Activated naive CD4-positive, alpha-beta T cell treated with anti-CD3 and anti-CD28 coated beads for 36 hours (primary cell): ENCODE measurements around the gene UBASH3B. TPM values are rescaled to one million over a fixed set of nuclear protein-coding genes. Genes with fewer than 3 reads are reported as not detected.

ENCODE experiments used
- CTCF ChIA-PET: fragments of 350-600 bp; sonication (Branson Sonifier 250); formaldehyde crosslinking; loops from one replicate; lab custom pipeline; 2021; ENCODE audit warnings: antibody characterized with exemption; lab: Charles Lee
- DNase-seq: peaks from one replicate; pipeline ENCODE4 v3.0.0-alpha.2; 2020
- H3K27ac Mint-ChIP-seq: one replicate; pipeline ENCODE4 v1.8.0; 2021; ENCODE audit warnings: mild to moderate bottlenecking, mixed read lengths
- H3K27me3 Mint-ChIP-seq: one replicate; pipeline ENCODE4 v1.8.0; 2021; ENCODE audit warnings: low read depth, mixed read lengths
- H3K36me3 Mint-ChIP-seq: one replicate; pipeline ENCODE4 v1.8.0; 2021; ENCODE audit warnings: low read depth, mixed read lengths
- H3K4me1 Mint-ChIP-seq: one replicate; pipeline ENCODE4 v1.8.0; 2021; ENCODE audit warnings: low read depth, mixed read lengths
- H3K4me3 Mint-ChIP-seq: one replicate; pipeline ENCODE4 v1.8.0; 2021; ENCODE audit warnings: mild to moderate bottlenecking, moderate library complexity, mixed read lengths
- H3K9me3 Mint-ChIP-seq: one replicate; pipeline ENCODE4 v1.8.0; 2021; ENCODE audit warnings: mixed read lengths
- intact Hi-C: fragments of 100-400 bp; cut with micrococcal nuclease; formaldehyde crosslinking; loops from one replicate; pipeline ENCODE4 v1.15.1; 2023
- total RNA-seq, 2 experiments: library from RNA; stranded (reverse); gene quantifications; one replicate each; pipeline ENCODE4 v1.2.3, GENCODE V29; 2021

The UBASH3B gene
- total RNA-seq, 2 experiments from 2014 or later = 17.9 to 21.1 TPM

DNA sequence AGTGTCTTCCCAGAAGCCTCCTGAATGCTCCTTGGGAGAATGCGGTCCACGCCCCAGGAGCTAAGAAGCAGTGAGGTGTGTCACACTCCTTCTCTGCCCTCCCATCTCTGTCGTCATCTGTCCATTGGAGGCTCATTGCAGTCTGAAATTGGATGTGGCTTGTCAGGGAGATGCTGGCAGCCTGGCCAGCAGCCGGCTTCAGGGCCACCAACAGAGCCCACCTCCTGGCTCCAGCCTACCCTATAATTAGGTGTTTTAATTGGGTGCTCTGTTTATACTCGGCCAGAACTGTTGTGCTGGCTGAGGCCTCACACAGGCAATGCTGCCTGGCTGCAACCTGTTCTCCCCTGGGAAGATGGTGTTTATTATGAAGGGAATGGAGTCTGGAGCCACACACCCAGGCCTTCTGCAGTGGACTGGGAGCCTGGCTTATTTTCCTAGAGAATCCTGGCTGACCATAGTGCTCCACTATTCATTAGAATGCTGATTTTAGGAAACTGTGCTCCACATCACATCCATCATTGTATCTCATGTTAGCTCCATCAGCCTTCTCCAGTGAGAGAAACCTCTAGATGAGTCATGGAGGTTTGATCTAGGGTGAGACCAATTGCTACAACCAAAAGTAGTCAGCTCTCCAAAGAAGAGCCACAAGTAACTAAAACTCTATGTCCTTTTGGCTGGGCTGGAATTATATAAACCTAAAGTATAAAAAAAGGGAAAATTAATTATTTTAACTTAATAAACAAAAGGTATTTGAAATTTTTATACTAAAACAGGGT is 96.0 kb downstream of the UBASH3B start:
- intact Hi-C loops = no loop called here
- Mint-ChIP-seq H3K36me3 (no peaks in the 10 kb centered on the region), H3K27ac (no peak overlapping the region), H3K4me1 (peaks cover 31% of the 10 kb centered on the region), H3K27me3 (peaks cover 5% of the 10 kb centered on the region), H3K4me3 (no peak overlapping the region), H3K9me3 (no peaks in the 10 kb centered on the region)
- CTCF ChIA-PET = interaction anchor here (0.5 to 2.2 kb wide), 6 partner anchors 8 to 122 kb away, joined by 3 to 10 read pairs (median 3); no protein-coding TSS in a partner anchor
- DNase-seq = no peak

DNA sequence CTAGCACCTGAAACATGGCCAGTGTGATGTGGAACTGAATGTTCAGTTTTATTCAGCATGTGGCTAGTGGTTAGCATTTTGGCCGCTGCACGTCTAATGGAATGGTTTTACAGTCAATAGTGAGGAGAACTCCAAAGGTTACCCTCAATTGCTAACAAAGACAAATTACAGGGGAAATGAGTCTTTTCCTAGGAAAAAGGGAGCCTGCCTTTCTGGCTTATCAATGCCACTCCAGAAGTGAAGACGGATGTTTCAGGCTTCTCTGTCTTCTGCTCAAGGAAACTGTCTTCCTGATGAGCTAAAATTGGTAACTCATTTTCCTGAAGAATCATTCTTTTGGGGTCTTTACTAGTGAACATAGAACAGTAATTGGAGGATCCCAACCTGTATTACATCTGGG is 98.5 kb downstream of the UBASH3B start:
- Mint-ChIP-seq H3K4me3 (no peak overlapping the region), H3K27ac (no peak overlapping the region)
- intact Hi-C loops = loop anchor here (1.0 kb wide), 5 partner anchors 24 to 173 kb away; partner anchors contain the start of gene UBASH3B

DNA sequence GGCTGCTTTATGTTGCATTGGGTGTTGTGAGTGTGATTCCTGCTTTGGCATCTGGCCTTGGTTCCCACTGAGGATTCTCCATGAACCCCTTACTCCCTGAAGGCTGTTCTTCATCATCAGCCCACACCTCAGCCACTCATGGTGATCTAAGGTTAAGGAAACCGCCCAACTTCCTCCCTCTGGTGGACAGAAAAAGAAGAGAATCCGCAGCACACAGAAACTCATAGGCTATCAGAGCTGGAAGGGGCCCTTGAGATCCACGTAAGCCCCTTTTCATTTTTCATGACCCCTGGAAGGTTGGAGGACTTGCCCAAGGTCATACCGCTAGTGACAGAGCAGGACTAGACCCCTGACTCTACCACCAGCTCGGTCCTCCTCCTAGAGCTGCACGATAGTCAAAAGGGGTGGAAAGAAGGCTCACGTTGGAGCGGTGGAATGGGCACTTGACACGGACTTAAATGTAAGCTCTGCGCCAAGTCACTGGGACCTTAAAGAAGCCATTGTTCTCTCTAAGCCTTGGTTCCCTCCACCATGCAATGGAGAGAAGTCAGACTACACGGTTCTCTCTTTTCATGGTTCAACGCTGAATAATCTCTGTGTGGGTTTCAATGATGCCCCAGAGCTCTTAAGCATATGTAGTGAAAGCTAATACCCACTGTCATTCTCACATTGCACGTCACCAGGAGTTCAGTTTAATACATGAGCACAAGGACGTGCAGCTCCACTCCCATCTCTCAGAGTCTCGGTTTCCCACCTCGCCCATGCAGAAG is 99.2 kb downstream of the UBASH3B start:
- CTCF ChIA-PET = interaction anchor here (0.9 to 4.6 kb wide), 34 partner anchors 8 to 174 kb away, joined by 3 to 49 read pairs (median 7); no protein-coding TSS in a partner anchor
- peaks cover 2% of the 10 kb centered on the region for H3K27me3 Mint-ChIP-seq
- no peak overlapping the region for H3K4me3 Mint-ChIP-seq
- peaks cover 44% of the 10 kb centered on the region for H3K4me1 Mint-ChIP-seq
- H3K36me3 Mint-ChIP-seq = no peaks in the 10 kb centered on the region
- H3K9me3 Mint-ChIP-seq = no peaks in the 10 kb centered on the region
- DNase-seq = peak; percentile 49
- no peak overlapping the region for H3K27ac Mint-ChIP-seq
- intact Hi-C loops = loop anchor here (1.0 kb wide), 5 partner anchors 24 to 173 kb away; partner anchors contain the start of gene UBASH3B

More for the DNA sequence above, 98.5 kb downstream of the UBASH3B start:
- Mint-ChIP-seq H3K36me3 (no peaks in the 10 kb centered on the region), H3K4me1 (peaks cover 40% of the 10 kb centered on the region), H3K27me3 (peaks cover 2% of the 10 kb centered on the region), H3K9me3 (no peaks in the 10 kb centered on the region)
- no peak for DNase-seq
- CTCF ChIA-PET = interaction anchor here (0.6 to 4.6 kb wide), 22 partner anchors 7 to 174 kb away, joined by 3 to 49 read pairs (median 14); no protein-coding TSS in a partner anchor

DNA sequence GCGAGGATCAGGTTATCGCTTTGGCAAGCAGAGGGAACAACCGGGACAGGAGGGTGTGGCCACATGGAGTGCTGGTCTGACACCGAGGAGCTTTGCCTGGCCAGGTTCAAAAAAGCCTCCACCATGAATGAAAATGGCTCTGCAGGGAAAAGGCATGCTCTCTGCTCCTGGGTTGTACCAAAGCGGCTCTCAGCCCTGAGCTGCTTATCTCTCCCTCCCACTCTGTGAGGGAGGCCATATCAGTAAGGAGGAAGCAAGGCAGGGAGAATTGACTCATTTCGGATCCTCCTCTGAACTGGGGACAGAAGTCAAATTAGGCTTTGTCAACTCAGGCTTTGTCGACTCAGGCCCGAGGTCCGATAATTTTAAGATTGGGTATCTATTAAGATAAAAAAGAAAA is 99.9 kb downstream of the UBASH3B start:
- intact Hi-C loops = no loop called here
- Mint-ChIP-seq H3K36me3 (no peaks in the 10 kb centered on the region), H3K4me1 (peaks cover 39% of the 10 kb centered on the region), H3K9me3 (no peaks in the 10 kb centered on the region), H3K27ac (no peak overlapping the region), H3K4me3 (no peak overlapping the region), H3K27me3 (peaks cover 2% of the 10 kb centered on the region)
- no peak for DNase-seq
- CTCF ChIA-PET = interaction anchor here (0.9 to 4.6 kb wide), 35 partner anchors 9 to 175 kb away, joined by 3 to 49 read pairs (median 7); no protein-coding TSS in a partner anchor

DNA sequence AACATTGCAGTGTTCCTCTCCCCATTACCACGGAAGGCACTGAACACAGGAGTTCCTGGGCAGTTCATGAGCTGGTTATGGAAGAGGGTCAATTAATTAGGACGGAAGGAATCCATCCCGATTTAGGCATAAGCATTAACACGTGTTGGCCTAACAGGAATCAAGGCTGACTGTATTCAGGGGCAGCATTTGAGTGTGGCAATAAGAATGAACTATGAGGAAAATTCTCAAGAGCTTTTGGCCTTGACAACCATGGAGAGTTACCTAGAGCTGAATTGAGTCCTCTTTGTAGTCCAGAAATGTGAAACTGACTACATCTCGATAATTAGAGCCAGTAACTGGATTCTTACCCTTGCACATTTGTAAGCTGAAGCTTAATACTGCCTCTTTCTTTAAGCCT is 100.4 kb downstream of the UBASH3B start:
- intact Hi-C loops = no loop called here
- CTCF ChIA-PET = interaction anchor here (0.9 to 4.6 kb wide), 30 partner anchors 9 to 176 kb away, joined by 3 to 49 read pairs (median 6); no protein-coding TSS in a partner anchor
- no peaks in the 10 kb centered on the region for H3K9me3 Mint-ChIP-seq
- peaks cover 39% of the 10 kb centered on the region for H3K4me1 Mint-ChIP-seq
- H3K36me3 Mint-ChIP-seq = no peaks in the 10 kb centered on the region
- H3K27me3 Mint-ChIP-seq = peaks cover 2% of the 10 kb centered on the region
- no peak overlapping the region for H3K4me3 Mint-ChIP-seq
- DNase-seq = no peak
- no peak overlapping the region for H3K27ac Mint-ChIP-seq

DNA sequence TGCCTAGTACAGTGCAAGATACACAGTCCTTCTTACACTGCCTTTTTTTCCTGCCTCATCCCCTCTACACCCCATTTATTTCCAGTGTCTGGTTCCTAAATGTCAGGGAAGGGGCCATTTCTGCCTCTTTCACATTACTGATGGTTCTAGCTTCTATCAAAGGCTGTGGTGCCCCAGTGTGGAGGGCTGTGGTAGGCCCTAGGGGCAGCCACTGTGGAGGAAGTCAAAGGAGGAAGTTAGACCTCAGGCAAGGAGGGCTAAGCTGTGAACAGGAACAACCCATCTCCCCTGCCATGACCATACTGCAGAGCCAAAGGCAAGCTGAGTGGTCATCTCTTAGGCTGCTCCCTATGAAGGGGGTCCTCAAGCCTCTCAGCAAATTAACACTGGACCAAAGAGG is 100.9 kb downstream of the UBASH3B start:
- no peak overlapping the region for H3K27ac Mint-ChIP-seq
- DNase-seq = peak; percentile 51
- intact Hi-C loops = no loop called here

DNA sequence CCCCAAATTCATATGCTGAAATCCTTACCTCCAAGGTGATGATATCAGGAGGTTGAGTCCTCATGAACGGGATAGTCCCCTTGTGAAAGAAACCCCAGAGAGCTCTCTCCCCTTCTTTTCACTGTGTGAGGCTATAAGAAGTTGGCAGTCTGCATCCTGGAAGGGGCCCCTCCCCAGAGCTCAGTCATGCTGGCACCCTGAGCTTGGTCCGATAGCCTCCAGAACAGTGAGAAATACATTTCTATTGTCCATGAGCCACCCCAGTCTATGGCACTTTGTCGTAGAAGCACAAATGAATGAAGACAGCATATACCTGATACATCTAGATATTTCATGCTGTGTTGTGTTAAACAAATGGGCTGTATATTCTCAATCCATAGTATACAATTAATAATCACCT is 101.7 kb downstream of the UBASH3B start:
- Mint-ChIP-seq H3K9me3 (no peaks in the 10 kb centered on the region), H3K4me3 (no peak overlapping the region), H3K36me3 (no peaks in the 10 kb centered on the region), H3K27ac (no peak overlapping the region), H3K27me3 (peaks cover 2% of the 10 kb centered on the region), H3K4me1 (peaks cover 34% of the 10 kb centered on the region)
- DNase-seq = no peak
- CTCF ChIA-PET = interaction anchor here (0.8 to 4.6 kb wide), 7 partner anchors 10 to 142 kb away, joined by 3 to 49 read pairs (median 30); no protein-coding TSS in a partner anchor
- intact Hi-C loops = no loop called here

More for the DNA sequence above, 100.9 kb downstream of the UBASH3B start:
- Mint-ChIP-seq H3K9me3 (no peaks in the 10 kb centered on the region), H3K27me3 (peaks cover 2% of the 10 kb centered on the region), H3K4me1 (peaks cover 37% of the 10 kb centered on the region), H3K36me3 (no peaks in the 10 kb centered on the region), H3K4me3 (no peak overlapping the region)
- CTCF ChIA-PET = interaction anchor here (0.8 to 4.6 kb wide), 22 partner anchors 8 to 176 kb away, joined by 3 to 49 read pairs (median 6); no protein-coding TSS in a partner anchor

DNA sequence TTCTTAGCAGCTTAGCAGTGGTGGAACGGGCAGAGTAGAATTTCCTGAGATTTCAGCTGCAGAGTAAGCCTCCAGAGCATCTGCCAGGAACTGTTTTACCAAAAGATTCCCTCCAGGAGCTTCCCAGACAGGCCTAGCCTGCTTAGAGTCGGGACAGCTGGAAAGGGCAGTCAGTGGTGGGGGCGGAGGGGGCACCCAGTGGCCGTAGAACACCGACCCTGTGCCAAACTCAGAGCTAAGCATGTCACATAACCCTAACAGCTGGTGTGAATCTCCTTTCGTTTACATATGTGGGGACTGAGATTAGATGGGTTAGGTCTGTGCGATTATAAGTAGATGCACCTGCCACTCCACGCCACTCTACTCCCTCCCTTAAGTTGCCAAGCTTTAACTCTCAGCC is 102.8 kb downstream of the UBASH3B start:
- CTCF ChIA-PET = interaction anchor here (0.6 to 2.5 kb wide), 11 partner anchors 11 to 180 kb away, joined by 3 to 13 read pairs (median 3); no protein-coding TSS in a partner anchor
- Mint-ChIP-seq H3K4me3 (no peak overlapping the region), H3K9me3 (no peaks in the 10 kb centered on the region), H3K27me3 (peaks cover 2% of the 10 kb centered on the region), H3K4me1 (peaks cover 32% of the 10 kb centered on the region), H3K36me3 (no peaks in the 10 kb centered on the region), H3K27ac (no peak overlapping the region)
- intact Hi-C loops = no loop called here
- no peak for DNase-seq

DNA sequence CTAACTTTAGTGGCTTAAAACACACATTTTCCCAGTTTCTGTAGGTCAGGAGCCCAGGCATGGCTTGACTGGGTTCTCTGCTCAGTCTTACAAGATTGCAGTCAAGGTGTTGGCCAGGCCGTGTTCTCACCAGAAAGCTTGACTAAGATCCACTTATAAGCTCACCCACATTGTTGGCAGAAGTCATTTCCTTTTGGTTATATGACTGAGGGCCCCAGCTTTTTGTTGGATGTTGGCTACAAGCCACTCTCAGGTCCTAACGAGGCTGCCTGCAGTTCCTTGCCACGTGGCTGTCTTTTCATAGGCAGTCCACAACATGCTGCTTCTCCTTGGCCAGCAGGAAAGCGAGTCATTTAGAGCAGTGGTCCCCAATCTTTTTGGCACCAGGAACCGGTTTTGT is 103.5 kb downstream of the UBASH3B start:
- CTCF ChIA-PET = interaction anchor here (0.7 to 2.5 kb wide), 10 partner anchors 11 to 180 kb away, joined by 3 to 13 read pairs (median 4); no protein-coding TSS in a partner anchor
- H3K4me1 Mint-ChIP-seq = peaks cover 29% of the 10 kb centered on the region
- no peaks in the 10 kb centered on the region for H3K36me3 Mint-ChIP-seq
- peaks cover 2% of the 10 kb centered on the region for H3K27me3 Mint-ChIP-seq
- H3K4me3 Mint-ChIP-seq = no peak overlapping the region
- H3K9me3 Mint-ChIP-seq = no peaks in the 10 kb centered on the region
- DNase-seq = peak; percentile 36
- intact Hi-C loops = no loop called here
- no peak overlapping the region for H3K27ac Mint-ChIP-seq

DNA sequence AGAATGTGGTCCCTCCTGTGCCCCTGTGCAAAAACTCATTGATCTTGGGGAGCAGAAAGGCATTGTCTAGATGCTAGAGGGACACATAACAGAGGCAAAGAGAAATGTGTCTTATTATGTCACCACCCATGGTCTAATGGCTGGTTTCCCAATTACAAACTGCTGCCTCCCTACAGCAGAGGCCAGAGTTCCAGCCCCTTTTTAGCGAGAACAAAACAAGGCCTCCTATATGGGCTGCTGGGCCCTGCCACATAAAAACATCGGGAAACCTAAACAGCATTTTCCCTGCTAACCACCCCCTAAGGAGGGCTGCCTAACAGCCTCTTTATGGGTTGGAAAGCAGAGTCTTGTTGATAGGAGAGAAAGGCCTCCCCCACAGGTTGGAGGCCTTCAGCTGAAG is 107.6 kb downstream of the UBASH3B start:
- Mint-ChIP-seq H3K4me3 (no peak overlapping the region), H3K27ac (no peak overlapping the region), H3K4me1 (peaks cover 11% of the 10 kb centered on the region), H3K27me3 (no peaks in the 10 kb centered on the region), H3K9me3 (no peaks in the 10 kb centered on the region), H3K36me3 (no peaks in the 10 kb centered on the region)
- CTCF ChIA-PET = interaction anchor here (3.6 kb wide), 1 partner anchor 8 kb away, joined by 20 read pairs; no protein-coding TSS in a partner anchor
- no peak for DNase-seq
- intact Hi-C loops = no loop called here

DNA sequence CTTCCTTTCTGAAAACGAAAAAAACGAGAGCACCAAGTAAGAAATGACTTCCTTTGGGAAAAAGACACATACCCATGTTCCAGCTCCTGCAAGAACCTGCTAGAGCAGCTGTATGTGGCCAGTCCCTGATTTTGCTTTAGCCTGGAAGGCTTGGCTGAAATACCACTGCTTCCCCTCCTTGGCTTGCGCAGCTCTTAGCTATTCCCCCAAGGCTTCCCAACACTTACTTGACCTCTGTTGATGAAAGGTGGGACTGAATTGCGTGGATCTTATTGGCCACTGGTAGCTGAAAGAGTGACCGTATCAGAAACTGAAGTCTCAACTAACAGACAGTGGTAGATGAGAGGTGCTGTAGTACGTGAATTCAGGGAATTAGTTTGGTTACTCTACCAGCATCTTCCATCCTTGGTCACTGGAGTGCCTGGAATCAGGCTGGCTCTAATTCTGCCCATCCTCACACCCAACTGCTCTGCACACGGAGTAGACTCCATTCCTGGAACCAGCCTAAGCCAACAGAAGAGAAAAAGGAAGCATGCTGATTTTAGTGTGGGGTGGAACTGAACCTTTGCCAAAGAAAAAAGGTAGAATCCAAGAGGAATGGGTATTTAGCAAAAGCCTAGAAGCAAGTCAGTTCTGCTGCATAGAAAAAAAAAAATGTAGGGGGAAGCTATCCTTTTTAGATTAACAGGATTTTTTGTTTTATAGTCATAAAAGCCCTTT is 109.0 kb downstream of the UBASH3B start:
- CTCF ChIA-PET = interaction anchor here (0.9 to 3.6 kb wide), 4 partner anchors 10 to 18 kb away, joined by 4 to 20 read pairs (median 4); no protein-coding TSS in a partner anchor
- intact Hi-C loops = no loop called here
- peaks cover 2% of the 10 kb centered on the region for H3K4me1 Mint-ChIP-seq

More for the DNA sequence above, 109.0 kb downstream of the UBASH3B start:
- no peaks in the 10 kb centered on the region for H3K36me3 Mint-ChIP-seq
- DNase-seq = no peak
- no peaks in the 10 kb centered on the region for H3K27me3 Mint-ChIP-seq
- no peak overlapping the region for H3K27ac Mint-ChIP-seq
- H3K4me3 Mint-ChIP-seq = no peak overlapping the region
- H3K9me3 Mint-ChIP-seq = no peaks in the 10 kb centered on the region
